Measurements from ENCODE around the gene C6orf52. TPM values are rescaled to one million over a fixed set of nuclear protein-coding genes. Genes with fewer than 3 reads are reported as not detected.
A peak's percentile ranks its signal among the peaks of the same experiment; 100 is the strongest.

The C6orf52 gene
- total RNA-seq, 1 experiment from 2014 or later = 3.9 TPM

DNA sequence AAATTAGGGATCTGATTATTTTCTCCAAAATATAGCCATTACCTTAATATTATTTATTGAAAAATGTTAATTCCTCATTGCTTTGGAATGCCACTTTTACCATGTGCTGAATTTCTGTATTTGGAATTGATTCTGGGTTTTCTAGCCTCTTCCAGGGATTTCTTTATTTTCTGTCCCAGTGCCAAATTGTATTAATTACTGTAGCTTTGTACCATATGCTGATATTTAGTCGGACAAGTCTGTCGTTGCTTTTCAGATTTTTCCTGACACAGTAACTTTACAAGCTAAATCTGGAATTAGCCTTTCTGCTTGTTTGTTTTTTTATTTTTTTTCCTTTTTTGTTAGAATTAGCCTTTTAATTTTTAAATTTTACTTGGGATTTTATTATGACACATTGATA, 42.3 kb upstream of the C6orf52 start (continued):
- TF ChIP-seq, protein P1, sequence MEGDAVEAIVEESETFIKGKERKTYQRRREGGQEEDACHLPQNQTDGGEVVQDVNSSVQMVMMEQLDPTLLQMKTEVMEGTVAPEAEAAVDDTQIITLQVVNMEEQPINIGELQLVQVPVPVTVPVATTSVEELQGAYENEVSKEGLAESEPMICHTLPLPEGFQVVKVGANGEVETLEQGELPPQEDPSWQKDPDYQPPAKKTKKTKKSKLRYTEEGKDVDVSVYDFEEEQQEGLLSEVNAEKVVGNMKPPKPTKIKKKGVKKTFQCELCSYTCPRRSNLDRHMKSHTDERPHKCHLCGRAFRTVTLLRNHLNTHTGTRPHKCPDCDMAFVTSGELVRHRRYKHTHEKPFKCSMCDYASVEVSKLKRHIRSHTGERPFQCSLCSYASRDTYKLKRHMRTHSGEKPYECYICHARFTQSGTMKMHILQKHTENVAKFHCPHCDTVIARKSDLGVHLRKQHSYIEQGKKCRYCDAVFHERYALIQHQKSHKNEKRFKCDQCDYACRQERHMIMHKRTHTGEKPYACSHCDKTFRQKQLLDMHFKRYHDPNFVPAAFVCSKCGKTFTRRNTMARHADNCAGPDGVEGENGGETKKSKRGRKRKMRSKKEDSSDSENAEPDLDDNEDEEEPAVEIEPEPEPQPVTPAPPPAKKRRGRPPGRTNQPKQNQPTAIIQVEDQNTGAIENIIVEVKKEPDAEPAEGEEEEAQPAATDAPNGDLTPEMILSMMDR (IDR thresholded peaks at IDR 0.05 in 2 of 3, conservative IDR thresholded peaks at IDR 0.05 in 1 of 3; ENCODE audit: borderline replicate concordance in 1 of 3, insufficient read depth in 1 of 3, low read depth in 2 of 3, low read length in 2 of 3) = no peak
- TF ChIP-seq, protein P2, sequence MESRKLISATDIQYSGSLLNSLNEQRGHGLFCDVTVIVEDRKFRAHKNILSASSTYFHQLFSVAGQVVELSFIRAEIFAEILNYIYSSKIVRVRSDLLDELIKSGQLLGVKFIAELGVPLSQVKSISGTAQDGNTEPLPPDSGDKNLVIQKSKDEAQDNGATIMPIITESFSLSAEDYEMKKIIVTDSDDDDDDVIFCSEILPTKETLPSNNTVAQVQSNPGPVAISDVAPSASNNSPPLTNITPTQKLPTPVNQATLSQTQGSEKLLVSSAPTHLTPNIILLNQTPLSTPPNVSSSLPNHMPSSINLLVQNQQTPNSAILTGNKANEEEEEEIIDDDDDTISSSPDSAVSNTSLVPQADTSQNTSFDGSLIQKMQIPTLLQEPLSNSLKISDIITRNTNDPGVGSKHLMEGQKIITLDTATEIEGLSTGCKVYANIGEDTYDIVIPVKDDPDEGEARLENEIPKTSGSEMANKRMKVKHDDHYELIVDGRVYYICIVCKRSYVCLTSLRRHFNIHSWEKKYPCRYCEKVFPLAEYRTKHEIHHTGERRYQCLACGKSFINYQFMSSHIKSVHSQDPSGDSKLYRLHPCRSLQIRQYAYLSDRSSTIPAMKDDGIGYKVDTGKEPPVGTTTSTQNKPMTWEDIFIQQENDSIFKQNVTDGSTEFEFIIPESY (IDR thresholded peaks at IDR 0.05; ENCODE audit: extremely low read depth, insufficient replicate concordance, low read length) = no peak

GRCh38 chr6:10733863-10734262, 39.4 kb upstream of the C6orf52 start:
- H3K4me2 ChIP-seq (ENCODE audit: low read length) = peak overlapping the region; percentile 71
- H3K36me3 ChIP-seq (ENCODE audit: control insufficient read depth in 1 of 2, insufficient read depth in 2 of 2, low read length in 2 of 2) = peaks cover 7 to 15% of the 10 kb centered on the region in 2 experiments; a peak in 3 of 4 replicates
- DNase-seq (ENCODE audit: low read depth, low spot score) (no peak), ATAC-seq (peak; percentile 43)
- intact Hi-C loops (cut with micrococcal nuclease) = no loop called here
- no peak overlapping the region for H3K9ac ChIP-seq (ENCODE audit: low read length)
- no peak overlapping the region for H2AFZ ChIP-seq (ENCODE audit: low read depth, low read length, poor library complexity, severe bottlenecking)
- no peak overlapping the region for H3K27ac ChIP-seq (ENCODE audit: low read depth, low read length)
- H3K4me1 ChIP-seq (ENCODE audit: control insufficient read depth in 1 of 2, insufficient read depth in 2 of 2, low read length in 2 of 2) = peaks cover 20 to 25% of the 10 kb centered on the region in 2 experiments
- no TSS peak for BruUV-seq (replicated peaks)
- RAD21 ChIA-PET (ENCODE audit: low non-redundant PET in 1 of 2, low total read pairs in 2 of 2, uncharacterized antibody in 2 of 2, unreplicated experiment in 2 of 2) = no interaction called here
- CTCF ChIA-PET = no interaction called here
- no peaks in the 10 kb centered on the region for H3K27me3 ChIP-seq (ENCODE audit: insufficient read depth, low read length)
- POLR2A ChIA-PET = no interaction called here
- no peaks in the 10 kb centered on the region for H3K9me3 ChIP-seq (ENCODE audit: control insufficient read depth in 1 of 2, insufficient read depth in 1 of 2, low read depth in 1 of 2, low read length in 2 of 2)
- TF ChIP-seq JUND (IDR thresholded peaks at IDR 0.05) (no peak), FOSL1 (IDR thresholded peaks at IDR 0.05; ENCODE audit: low read depth) (no peak), SP1 (IDR thresholded peaks at IDR 0.05; ENCODE audit: low read depth) (no peak), SIN3A (IDR thresholded peaks at IDR 0.05; ENCODE audit: low read depth) (no peak), POLR2A (IDR thresholded peaks at IDR 0.05; ENCODE audit: borderline replicate concordance, extremely low read depth, insufficient read depth, insufficient read length) (no peak), SRF (IDR thresholded peaks at IDR 0.05; ENCODE audit: low read depth) (no peak), MAX (IDR thresholded peaks at IDR 0.05) (no peak), CBX3 (IDR thresholded peaks at IDR 0.05; ENCODE audit: low read depth) (no peak)
- TF ChIP-seq, protein P1 (IDR thresholded peaks at IDR 0.05 in 2 of 3, conservative IDR thresholded peaks at IDR 0.05 in 1 of 3; ENCODE audit: borderline replicate concordance in 1 of 3, insufficient read depth in 1 of 3, low read depth in 2 of 3, low read length in 2 of 3) = no peak
- H3K4me3 ChIP-seq (replicated peaks in 1 of 2; ENCODE audit: low read depth in 1 of 2, low read length in 2 of 2) = peak overlapping the region in 1 of 2 experiments; percentile 22; a peak in 1 of 4 replicates
- no peaks in the 10 kb centered on the region for H4K20me1 ChIP-seq (ENCODE audit: insufficient read depth)
- no peaks in the 10 kb centered on the region for H3K9me2 ChIP-seq (ENCODE audit: insufficient read depth)
- no peaks in the 10 kb centered on the region for H3K79me2 ChIP-seq (ENCODE audit: insufficient read depth, low read length)

Data from HCT116 (cell line).